HepG2 (cell line): ENCODE data around the gene OVOL3. TPM values are rescaled to one million over a fixed set of nuclear protein-coding genes. Genes with fewer than 3 reads are reported as not detected.

Source experiments
- ATF1 ChIP-seq: IDR thresholded peaks from 2 replicates; pipeline ENCODE4 v1.6.1; 2016; ENCODE audit warnings: mild to moderate bottlenecking, control low read depth
- GABPA ChIP-seq, 2 experiments: IDR thresholded peaks; 2 replicates each; pipeline ENCODE4 v1.6.1; 2011 to 2016; ENCODE audit warnings: low read depth in 2 of 2, low read length in 1 of 2, missing biosample characterization in 1 of 2, missing genetic modification characterization in 1 of 2
- HNRNPUL1 ChIP-seq: fragments of 200-400 bp; formaldehyde crosslinking; IDR thresholded peaks from 2 replicates; pipeline ENCODE4 v1.6.1; 2017; ENCODE audit warnings: low read depth, mild to moderate bottlenecking, low read length, moderate library complexity
- IRF2 ChIP-seq: IDR thresholded peaks from 2 replicates; pipeline ENCODE4 v1.6.1; 2018; ENCODE audit warnings: missing genetic modification reagents, missing compliant biosample characterization
- POLR2G ChIP-seq: fragments of 200-400 bp; formaldehyde crosslinking; IDR thresholded peaks from 2 replicates; pipeline ENCODE4 v1.6.1; 2018; ENCODE audit warnings: mild to moderate bottlenecking, low read depth, low read length, moderate library complexity
- SALL2 ChIP-seq: sonication (generic); formaldehyde crosslinking; IDR thresholded peaks from 2 replicates; pipeline ENCODE4 v1.8.1; 2023; ENCODE audit warnings: mild to moderate bottlenecking, missing genetic modification reagents, inconsistent platforms
- SETDB1 ChIP-seq: sonication (generic); formaldehyde crosslinking; IDR thresholded peaks from 2 replicates; pipeline ENCODE4 v1.5.1; 2020; ENCODE audit warnings: missing genetic modification reagents, mild to moderate bottlenecking, borderline replicate concordance
- ZBTB1 ChIP-seq: sonication (generic); formaldehyde crosslinking; IDR thresholded peaks from 2 replicates; pipeline ENCODE4 v1.4.0; 2020; ENCODE audit warnings: missing genetic modification reagents, borderline replicate concordance
- ZNF12 ChIP-seq: sonication (generic); formaldehyde crosslinking; IDR thresholded peaks from 2 replicates; pipeline ENCODE4 v1.5.0; 2020; ENCODE audit warnings: missing genetic modification reagents
- ZNF549 ChIP-seq: sonication (generic); formaldehyde crosslinking; IDR thresholded peaks from 2 replicates; pipeline ENCODE4 v1.5.0; 2020; ENCODE audit warnings: missing genetic modification reagents
- ZNF737 ChIP-seq: sonication (generic); formaldehyde crosslinking; IDR thresholded peaks from 2 replicates; pipeline ENCODE4 v1.5.0; 2020; ENCODE audit warnings: missing genetic modification reagents, mild to moderate bottlenecking, borderline replicate concordance
- ZNF766 ChIP-seq: sonication (generic); formaldehyde crosslinking; IDR thresholded peaks from 2 replicates; pipeline ENCODE4 v1.5.0; 2020; ENCODE audit warnings: missing genetic modification reagents, borderline replicate concordance
- ZNF775 ChIP-seq: sonication (generic); formaldehyde crosslinking; IDR thresholded peaks from 2 replicates; pipeline ENCODE4 v1.4.0; 2020; ENCODE audit warnings: missing genetic modification reagents, mild to moderate bottlenecking, moderate library complexity, borderline replicate concordance
- polyA plus RNA-seq, 8 experiments: library from polyadenylated mRNA; depleted of rRNA in 3 of 8; stranded (reverse) in 7 of 8; unstranded in 1 of 8; fragments of >200 nt; fragmentation: Illumina TruSeq in 4 of 8; extraction: Trizol in 4 of 8; gene quantifications; 2 replicates each; pipeline versions ENCODE4 v1.2.1 to v1.2.3, GENCODE V29; 2011 to 2016; ENCODE audit warnings: low read depth in 4 of 8, missing spikeins in 1 of 8, mixed read lengths in 1 of 8; ENCODE audit not compliant: insufficient read depth in 1 of 8
- total RNA-seq, 5 experiments: library from RNA; depleted of rRNA; stranded (reverse); fragments of >200 nt; fragmentation: Illumina TruSeq; extraction: Trizol; gene quantifications; 2 replicates each; pipeline ENCODE4 v1.2.3, GENCODE V29; 2016; ENCODE audit warnings: low read depth in 1 of 5
- TF ChIP-seq, protein P1 (sequence below): sonication (generic); formaldehyde crosslinking; IDR thresholded peaks from 2 replicates; pipeline ENCODE4 v1.5.1; 2020; ENCODE audit warnings: missing genetic modification reagents, mild to moderate bottlenecking, borderline replicate concordance
- TF ChIP-seq, protein P2 (sequence below): conservative IDR thresholded peaks from 2 replicates; pipeline ENCODE4 v1.6.1; 2018; ENCODE audit warnings: missing genetic modification reagents
- TF ChIP-seq, protein P3 (sequence below): sonication (generic); formaldehyde crosslinking; IDR thresholded peaks from 2 replicates; pipeline ENCODE4 v1.4.0; 2020; ENCODE audit warnings: missing genetic modification reagents
- TF ChIP-seq, protein P4 (sequence below): sonication (generic); formaldehyde crosslinking; IDR thresholded peaks from 2 replicates; pipeline ENCODE4 v1.4.0; 2020; ENCODE audit warnings: missing genetic modification reagents, mild to moderate bottlenecking, borderline replicate concordance
- TF ChIP-seq, protein P5 (sequence below): IDR thresholded peaks from 2 replicates; pipeline ENCODE4 v1.6.1; 2016; ENCODE audit warnings: mild to moderate bottlenecking, missing biosample characterization, missing genetic modification reagents

The OVOL3 gene
- total and polyA plus RNA-seq, 2 of the 13 experiments (the other 11 are each of a cell fraction or from before 2014, with no cell fraction given): not detected

DNA sequence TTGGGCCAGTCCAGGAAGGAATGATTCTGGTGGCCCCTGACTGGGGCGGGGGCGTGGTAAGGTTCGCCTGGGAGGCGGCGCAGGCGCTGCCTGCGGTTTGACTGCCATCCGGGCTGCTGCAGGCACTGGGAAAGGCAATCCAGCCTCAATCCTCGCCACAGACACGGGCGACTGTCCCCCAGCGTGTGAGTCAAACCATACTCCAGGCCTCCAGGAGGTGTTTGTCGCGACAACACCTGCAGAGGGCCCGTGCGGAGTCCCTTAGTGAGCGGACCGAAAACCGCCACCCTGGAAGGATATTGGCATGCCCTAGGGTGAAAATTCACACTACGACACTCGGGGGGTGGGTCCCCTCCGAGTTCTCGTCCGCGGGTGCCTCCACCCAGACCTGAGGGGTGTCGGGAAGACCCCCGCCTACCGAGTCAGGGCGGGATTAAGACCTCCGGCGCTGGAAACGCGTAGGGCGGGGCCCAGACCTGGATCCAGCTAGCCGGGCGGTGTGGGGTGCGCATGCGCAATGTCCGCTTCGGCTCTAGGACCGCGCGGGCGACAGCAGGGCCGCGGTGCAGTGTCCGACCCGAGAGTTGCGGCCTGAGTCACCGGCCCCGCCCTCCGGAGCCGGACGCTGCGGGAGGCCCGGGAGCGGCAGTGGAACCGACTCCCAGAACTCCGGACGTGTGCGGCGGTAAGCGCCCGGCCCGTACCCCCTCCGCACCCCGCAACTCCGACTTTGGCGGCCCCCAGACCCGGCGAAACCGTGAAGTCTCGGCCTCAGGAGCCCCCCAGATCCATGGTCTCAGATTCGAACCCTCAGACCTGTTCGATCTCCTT lies 28.7 kb downstream of the OVOL3 start, which contains the start of gene CAPNS1 (continued):
- TF ChIP-seq, protein P1, sequence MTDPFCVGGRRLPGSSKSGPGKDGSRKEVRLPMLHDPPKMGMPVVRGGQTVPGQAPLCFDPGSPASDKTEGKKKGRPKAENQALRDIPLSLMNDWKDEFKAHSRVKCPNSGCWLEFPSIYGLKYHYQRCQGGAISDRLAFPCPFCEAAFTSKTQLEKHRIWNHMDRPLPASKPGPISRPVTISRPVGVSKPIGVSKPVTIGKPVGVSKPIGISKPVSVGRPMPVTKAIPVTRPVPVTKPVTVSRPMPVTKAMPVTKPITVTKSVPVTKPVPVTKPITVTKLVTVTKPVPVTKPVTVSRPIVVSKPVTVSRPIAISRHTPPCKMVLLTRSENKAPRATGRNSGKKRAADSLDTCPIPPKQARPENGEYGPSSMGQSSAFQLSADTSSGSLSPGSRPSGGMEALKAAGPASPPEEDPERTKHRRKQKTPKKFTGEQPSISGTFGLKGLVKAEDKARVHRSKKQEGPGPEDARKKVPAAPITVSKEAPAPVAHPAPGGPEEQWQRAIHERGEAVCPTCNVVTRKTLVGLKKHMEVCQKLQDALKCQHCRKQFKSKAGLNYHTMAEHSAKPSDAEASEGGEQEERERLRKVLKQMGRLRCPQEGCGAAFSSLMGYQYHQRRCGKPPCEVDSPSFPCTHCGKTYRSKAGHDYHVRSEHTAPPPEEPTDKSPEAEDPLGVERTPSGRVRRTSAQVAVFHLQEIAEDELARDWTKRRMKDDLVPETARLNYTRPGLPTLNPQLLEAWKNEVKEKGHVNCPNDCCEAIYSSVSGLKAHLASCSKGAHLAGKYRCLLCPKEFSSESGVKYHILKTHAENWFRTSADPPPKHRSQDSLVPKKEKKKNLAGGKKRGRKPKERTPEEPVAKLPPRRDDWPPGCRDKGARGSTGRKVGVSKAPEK: no peak
- TF ChIP-seq ZNF12 (no peak), ZNF737 (CRISPR knock-in tag) (no peak), IRF2 (peak; percentile 50; the same call in 1 of the 2 replicates), HNRNPUL1 (0 out of 2 replicates have a peak, but pooled peaks have one; percentile 48), SALL2 (peak; percentile 67), POLR2G (peak; percentile 84), GABPA (IDR thresholded peaks at IDR 0.05; ENCODE audit: low read depth, low read length) (peak; percentile 38), GABPA (CRISPR knock-in tag; IDR thresholded peaks at IDR 0.05; ENCODE audit: low read depth) (peak; percentile 56; the same call in 1 of the 2 replicates), ZNF775 (CRISPR knock-in tag) (0 out of 2 replicates have a peak, but pooled peaks have one; percentile 49), ZBTB1 (CRISPR knock-in tag) (no peak), ZNF549 (CRISPR knock-in tag) (no peak), SETDB1 (CRISPR knock-in tag) (no peak), ATF1 (CRISPR knock-in tag) (no peak), ZNF766 (CRISPR knock-in tag) (0 out of 2 replicates have a peak, but pooled peaks have one; percentile 43)
- TF ChIP-seq, protein P2, sequence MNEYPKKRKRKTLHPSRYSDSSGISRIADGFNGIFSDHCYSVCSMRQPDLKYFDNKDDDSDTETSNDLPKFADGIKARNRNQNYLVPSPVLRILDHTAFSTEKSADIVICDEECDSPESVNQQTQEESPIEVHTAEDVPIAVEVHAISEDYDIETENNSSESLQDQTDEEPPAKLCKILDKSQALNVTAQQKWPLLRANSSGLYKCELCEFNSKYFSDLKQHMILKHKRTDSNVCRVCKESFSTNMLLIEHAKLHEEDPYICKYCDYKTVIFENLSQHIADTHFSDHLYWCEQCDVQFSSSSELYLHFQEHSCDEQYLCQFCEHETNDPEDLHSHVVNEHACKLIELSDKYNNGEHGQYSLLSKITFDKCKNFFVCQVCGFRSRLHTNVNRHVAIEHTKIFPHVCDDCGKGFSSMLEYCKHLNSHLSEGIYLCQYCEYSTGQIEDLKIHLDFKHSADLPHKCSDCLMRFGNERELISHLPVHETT (CRISPR knock-in tag): peak; percentile 75; the same call in 1 of the 2 replicates
- TF ChIP-seq, protein P3, sequence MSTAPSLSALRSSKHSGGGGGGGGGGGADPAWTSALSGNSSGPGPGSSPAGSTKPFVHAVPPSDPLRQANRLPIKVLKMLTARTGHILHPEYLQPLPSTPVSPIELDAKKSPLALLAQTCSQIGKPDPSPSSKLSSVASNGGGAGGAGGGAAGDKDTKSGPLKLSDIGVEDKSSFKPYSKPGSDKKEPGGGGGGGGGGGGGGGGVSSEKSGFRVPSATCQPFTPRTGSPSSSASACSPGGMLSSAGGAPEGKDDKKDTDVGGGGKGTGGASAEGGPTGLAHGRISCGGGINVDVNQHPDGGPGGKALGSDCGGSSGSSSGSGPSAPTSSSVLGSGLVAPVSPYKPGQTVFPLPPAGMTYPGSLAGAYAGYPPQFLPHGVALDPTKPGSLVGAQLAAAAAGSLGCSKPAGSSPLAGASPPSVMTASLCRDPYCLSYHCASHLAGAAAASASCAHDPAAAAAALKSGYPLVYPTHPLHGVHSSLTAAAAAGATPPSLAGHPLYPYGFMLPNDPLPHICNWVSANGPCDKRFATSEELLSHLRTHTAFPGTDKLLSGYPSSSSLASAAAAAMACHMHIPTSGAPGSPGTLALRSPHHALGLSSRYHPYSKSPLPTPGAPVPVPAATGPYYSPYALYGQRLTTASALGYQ (CRISPR knock-in tag): no peak
- TF ChIP-seq, protein P4, sequence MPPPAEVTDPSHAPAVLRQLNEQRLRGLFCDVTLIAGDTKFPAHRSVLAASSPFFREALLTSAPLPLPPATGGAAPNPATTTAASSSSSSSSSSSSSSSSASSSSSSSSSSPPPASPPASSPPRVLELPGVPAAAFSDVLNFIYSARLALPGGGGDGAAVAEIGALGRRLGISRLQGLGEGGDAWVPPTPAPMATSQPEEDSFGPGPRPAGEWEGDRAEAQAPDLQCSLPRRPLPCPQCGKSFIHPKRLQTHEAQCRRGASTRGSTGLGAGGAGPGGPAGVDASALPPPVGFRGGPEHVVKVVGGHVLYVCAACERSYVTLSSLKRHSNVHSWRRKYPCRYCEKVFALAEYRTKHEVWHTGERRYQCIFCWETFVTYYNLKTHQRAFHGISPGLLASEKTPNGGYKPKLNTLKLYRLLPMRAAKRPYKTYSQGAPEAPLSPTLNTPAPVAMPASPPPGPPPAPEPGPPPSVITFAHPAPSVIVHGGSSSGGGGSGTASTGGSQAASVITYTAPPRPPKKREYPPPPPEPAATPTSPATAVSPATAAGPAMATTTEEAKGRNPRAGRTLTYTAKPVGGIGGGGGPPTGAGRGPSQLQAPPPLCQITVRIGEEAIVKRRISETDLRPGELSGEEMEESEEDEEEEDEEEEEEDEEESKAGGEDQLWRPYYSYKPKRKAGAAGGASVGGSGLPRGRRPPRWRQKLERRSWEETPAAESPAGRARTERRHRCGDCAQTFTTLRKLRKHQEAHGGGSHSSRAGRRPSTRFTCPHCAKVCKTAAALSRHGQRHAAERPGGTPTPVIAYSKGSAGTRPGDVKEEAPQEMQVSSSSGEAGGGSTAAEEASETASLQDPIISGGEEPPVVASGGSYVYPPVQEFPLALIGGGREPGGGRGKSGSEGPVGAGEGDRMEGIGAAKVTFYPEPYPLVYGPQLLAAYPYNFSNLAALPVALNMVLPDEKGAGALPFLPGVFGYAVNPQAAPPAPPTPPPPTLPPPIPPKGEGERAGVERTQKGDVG (CRISPR knock-in tag): no peak
- TF ChIP-seq, protein P5, sequence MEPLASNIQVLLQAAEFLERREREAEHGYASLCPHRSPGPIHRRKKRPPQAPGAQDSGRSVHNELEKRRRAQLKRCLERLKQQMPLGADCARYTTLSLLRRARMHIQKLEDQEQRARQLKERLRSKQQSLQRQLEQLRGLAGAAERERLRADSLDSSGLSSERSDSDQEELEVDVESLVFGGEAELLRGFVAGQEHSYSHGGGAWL: peak; percentile 65; the same call in 1 of the 2 replicates
